Heart right ventricle (tissue), 16 donors: ENCODE results near the gene GRID1. TPM values are rescaled to one million over a fixed set of nuclear protein-coding genes. Genes with fewer than 3 reads are reported as not detected.

Experiments
- ATAC-seq, 8 donors: fragments of 200-7000 bp; cut with Tn5 transposase; one replicate each; pipeline ENCODE4 v1.9.1; 2020; ENCODE audit warnings: mild to moderate bottlenecking in 8 of 8, moderate library complexity in 8 of 8, moderate number of reproducible peaks in 1 of 8
- DNase-seq, 2 donors: peaks; one replicate each; pipeline ENCODE4 v3.0.0-alpha.2; 2020
- H3K27ac ChIP-seq, 10 donors: fragments of 200-600 bp; sonication (generic) in 2 of 10; one replicate each; pipeline versions ENCODE4 v1.5.0 to v1.8.0; 2020 to 2022; ENCODE audit warnings: mild to moderate bottlenecking in 3 of 10
- H3K27me3 ChIP-seq, 7 donors: fragments of 200-600 bp; one replicate each; pipeline ENCODE4 v1.8.0; 2021 to 2022; ENCODE audit warnings: mild to moderate bottlenecking in 2 of 7
- H3K36me3 ChIP-seq, 9 donors: fragments of 200-600 bp; sonication (generic) in 1 of 9; one replicate each; pipeline versions ENCODE4 v1.5.0 to v1.8.0; 2020 to 2022; ENCODE audit warnings: mild to moderate bottlenecking in 2 of 9
- H3K4me1 ChIP-seq, 9 donors: fragments of 200-600 bp; sonication (generic) in 1 of 9; one replicate each; pipeline versions ENCODE4 v1.5.0 to v1.8.0; 2020 to 2022; ENCODE audit warnings: mild to moderate bottlenecking in 4 of 9
- H3K4me3 ChIP-seq, 10 donors: fragments of 200-600 bp; sonication (generic) in 2 of 10; one replicate each; pipeline versions ENCODE4 v1.5.0 to v1.8.0; 2020 to 2022; ENCODE audit warnings: mild to moderate bottlenecking in 7 of 10, moderate library complexity in 2 of 10
- H3K9me3 ChIP-seq, 11 donors: fragments of 200-600 bp in 10 of 11; sonication (generic) in 2 of 11; one replicate each; pipeline versions ENCODE4 v1.5.0 to v1.8.0; 2013 to 2022; ENCODE audit warnings: mild to moderate bottlenecking in 2 of 11, control low read depth in 1 of 11, moderate library complexity in 1 of 11
- WGBS, 2 donors: extraction: QIAGEN DNeasy Blood & Tissue Kit; methylation state at CpG; one replicate each; pipeline ENCODE4 v1.1.7; 2013; ENCODE audit warnings: inconsistent platforms in 1 of 2; 5-methylcytosine and 5-hydroxymethylcytosine counted together
- intact Hi-C, 10 donors: fragments of 100-400 bp; cut with DNase I; formaldehyde crosslinking; loops; one replicate each; pipeline versions ENCODE4 v1.11.1 to v1.14.2; 2022
- polyA plus RNA-seq, 2 donors: library from polyadenylated mRNA; stranded (reverse); fragments of 200-250 nt; gene quantifications; one replicate each; pipeline ENCODE4 v1.2.3, GENCODE V29; 2013
- total RNA-seq, 10 donors: library from RNA; stranded (reverse); fragmentation: NEBNext Ultra II Directional in 3 of 10; extraction: Animal tissue kit (Norgen Biotek cat#: 25700) in 3 of 10; gene quantifications; one replicate each; pipeline versions ENCODE4 v1.2.1 to v1.2.4, GENCODE V29; 2021 to 2023
- TF ChIP-seq, protein P1 (sequence below), 9 donors: fragments of 200-600 bp; sonication (generic) in 2 of 9; IDR thresholded peaks; one replicate each; pipeline versions ENCODE4 v1.5.0 to v1.8.0; 2021 to 2022; ENCODE audit warnings: antibody characterized with exemption in 9 of 9, mild to moderate bottlenecking in 5 of 9, moderate library complexity in 1 of 9
- donor health status: Arrhythmogenic right ventricular cardiomyopathy.
- donor health status: ischemic (EF 13 %, LVEDD 7.1; RV severe dilation, severe dysfunction).
- donor health status: healthy with polysubstance abuse.
- donor health status: DM: no; HTN: yes; CAD: no.
- donor health status: DM: no; HTN: no; CAD: no.
- donor health status: ischemic (EF 25% LVEDD 6.9; RV normal size, moderate dysfunction).
- donor health status: ischemic (EF 25% LVEDD 5.7; RV mildly dilated, moderate dysfunction).
- donor health status: healthy.
- donor health status: DM: yes; HTN: yes; CAD: no.
- donor health status: Ischemic cardiomyopathy.
- donor health status: ischemic (EF 35%, LVEDD 5.7; RV mildly dilated, moderate dysfunction).
- donor health status: nonischemic (EF 11% LVEDD 7.7; RV severe dilation, severe dysfunction).
- donor health status: DM: yes; HTN: yes; CAD: no.
- donor health status: PGD.
- donor health status: ischemic (EF 29% LVEDD 5.4; RV normal size, mild dysfunction).
- donor health status: nonischemic (EF 23%, LVEDD 6.1; RV moderate dilation, normal function).

GRID1 gene
- total and polyA plus RNA-seq, 12 donors: 0.44 to 3.4 (median 1.5) TPM

DNA sequence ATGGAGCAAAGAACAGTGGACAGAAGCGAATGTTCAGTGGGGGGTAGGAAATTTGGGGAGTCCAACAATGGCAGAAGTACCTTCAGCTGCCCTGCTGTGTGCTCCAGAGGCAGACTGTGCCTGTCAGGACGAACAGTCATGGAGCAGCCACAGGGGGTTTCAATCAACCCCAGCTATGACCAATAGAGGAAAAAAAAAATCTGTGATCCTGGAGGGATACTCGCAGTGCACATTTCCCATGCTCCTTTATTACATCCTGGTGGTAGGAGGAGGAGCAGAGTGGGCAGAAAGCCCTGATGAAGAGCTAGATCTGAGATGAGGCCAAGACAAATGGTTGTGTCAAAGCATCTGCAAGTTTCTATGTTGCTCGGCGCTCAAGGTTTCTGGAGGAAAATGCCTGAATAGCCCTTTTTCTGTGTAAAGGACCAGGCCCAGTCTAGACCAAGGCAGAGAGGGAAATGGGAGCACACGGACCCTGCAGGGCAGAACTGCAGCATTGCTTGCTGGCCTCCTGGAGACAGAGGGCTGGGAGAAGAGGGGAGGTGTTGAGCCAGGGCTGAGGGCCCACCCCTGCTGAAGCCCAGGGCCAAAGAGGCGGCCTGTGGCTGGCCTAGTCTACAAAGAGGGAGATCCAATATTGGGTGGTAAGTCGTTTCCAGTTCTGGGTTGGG is 201.5 kb downstream of the GRID1 start:
- 78 to 82% methylated on average over 8 of the region's 8 CpGs for WGBS, 2 donors
- no peak overlapping the region for H3K27ac ChIP-seq
- TF ChIP-seq, protein P1, sequence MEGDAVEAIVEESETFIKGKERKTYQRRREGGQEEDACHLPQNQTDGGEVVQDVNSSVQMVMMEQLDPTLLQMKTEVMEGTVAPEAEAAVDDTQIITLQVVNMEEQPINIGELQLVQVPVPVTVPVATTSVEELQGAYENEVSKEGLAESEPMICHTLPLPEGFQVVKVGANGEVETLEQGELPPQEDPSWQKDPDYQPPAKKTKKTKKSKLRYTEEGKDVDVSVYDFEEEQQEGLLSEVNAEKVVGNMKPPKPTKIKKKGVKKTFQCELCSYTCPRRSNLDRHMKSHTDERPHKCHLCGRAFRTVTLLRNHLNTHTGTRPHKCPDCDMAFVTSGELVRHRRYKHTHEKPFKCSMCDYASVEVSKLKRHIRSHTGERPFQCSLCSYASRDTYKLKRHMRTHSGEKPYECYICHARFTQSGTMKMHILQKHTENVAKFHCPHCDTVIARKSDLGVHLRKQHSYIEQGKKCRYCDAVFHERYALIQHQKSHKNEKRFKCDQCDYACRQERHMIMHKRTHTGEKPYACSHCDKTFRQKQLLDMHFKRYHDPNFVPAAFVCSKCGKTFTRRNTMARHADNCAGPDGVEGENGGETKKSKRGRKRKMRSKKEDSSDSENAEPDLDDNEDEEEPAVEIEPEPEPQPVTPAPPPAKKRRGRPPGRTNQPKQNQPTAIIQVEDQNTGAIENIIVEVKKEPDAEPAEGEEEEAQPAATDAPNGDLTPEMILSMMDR (IDR thresholded peaks at IDR 0.05): no peak
- DNase-seq (no peak), ATAC-seq (no peak)
- H3K9me3 ChIP-seq: no peaks in the 10 kb centered on the region
- H3K27me3 ChIP-seq: no peaks in the 10 kb centered on the region
- no peak overlapping the region for H3K4me3 ChIP-seq
- no peaks in the 10 kb centered on the region for H3K4me1 ChIP-seq
- intact Hi-C loops: no loop called here
- H3K36me3 ChIP-seq: no peaks in the 10 kb centered on the region

DNA sequence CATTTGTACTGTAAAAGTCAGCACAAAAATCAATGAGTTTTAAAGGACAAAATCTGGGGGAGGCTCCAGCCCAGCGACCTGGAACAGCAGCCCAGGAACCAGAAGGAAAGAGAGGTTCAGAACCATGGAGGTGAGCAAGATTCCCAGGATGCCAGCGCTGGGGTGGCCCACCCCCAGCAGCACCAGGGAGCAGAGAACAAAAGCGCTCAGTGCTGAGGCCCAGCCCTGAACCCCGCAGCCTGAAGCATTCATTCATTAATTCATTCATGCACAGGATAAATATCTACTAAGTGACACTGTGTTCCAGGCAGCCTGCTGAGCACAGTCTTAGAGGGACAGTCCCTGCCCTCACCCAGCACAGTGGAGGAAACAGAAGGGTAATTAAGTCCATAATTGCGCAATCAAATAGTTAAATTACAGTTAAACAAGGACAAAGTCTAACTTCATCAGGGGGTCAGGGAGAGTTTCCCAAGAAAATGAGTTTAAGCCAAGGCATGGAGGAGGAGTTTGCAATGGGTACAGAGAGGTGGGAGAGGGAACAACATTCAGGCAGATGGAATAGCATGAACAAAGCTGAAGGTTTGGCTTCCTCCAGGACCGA is 202.3 kb downstream of the GRID1 start:
- no peak for DNase-seq
- 86 to 89% methylated on average over 6 of the region's 6 CpGs for WGBS, 2 donors

DNA sequence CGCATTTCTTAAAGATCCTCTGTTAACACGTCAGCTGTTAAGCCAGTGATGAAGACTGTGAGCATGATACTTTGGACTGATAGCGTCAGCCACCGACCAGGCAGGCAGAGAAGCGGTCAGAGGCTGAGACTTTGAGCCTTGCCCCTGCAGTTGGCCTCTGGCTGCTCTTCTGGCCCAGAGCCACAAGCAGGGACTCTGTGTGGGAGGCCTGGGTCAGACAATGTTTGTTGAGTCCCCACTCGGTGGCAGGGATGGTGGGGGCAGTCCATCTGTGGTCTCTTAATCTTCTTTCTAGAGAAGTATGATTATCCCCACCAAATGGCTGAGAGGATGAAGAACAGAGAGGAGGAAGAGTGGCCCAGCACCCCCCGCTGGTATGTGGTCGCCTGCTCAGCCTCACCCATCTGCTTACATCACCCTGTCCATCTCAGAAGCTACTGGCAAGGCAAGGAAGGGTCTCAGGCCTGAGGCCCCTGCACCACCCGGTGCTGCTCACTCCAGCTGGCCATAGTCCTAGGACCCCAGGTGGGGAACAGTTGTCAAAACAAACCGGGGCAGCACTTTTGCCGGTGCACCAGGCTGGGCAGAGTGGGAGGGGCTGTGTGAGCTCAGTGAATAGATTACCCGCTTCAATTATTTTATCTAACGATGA is 202.9 kb downstream of the GRID1 start:
- TF ChIP-seq, protein P1 (IDR thresholded peaks at IDR 0.05): no peak
- Histone ChIP-seq H3K4me3 (no peak overlapping the region), H3K9me3 (no peaks in the 10 kb centered on the region), H3K27ac (no peak overlapping the region), H3K4me1 (no peaks in the 10 kb centered on the region), H3K27me3 (no peaks in the 10 kb centered on the region), H3K36me3 (no peaks in the 10 kb centered on the region)
- DNase-seq (no peak), ATAC-seq (no peak)
- 64 to 66% methylated on average over 13 of the region's 13 CpGs for WGBS, 2 donors
- intact Hi-C loops: no loop called here

More for the DNA sequence above, 202.3 kb downstream of the GRID1 start:
- intact Hi-C loops: no loop called here
- ATAC-seq: no peak
- H3K27me3 ChIP-seq: no peaks in the 10 kb centered on the region
- H3K4me3 ChIP-seq: no peak overlapping the region
- TF ChIP-seq, protein P1 (IDR thresholded peaks at IDR 0.05): no peak
- H3K9me3 ChIP-seq: no peaks in the 10 kb centered on the region
- no peaks in the 10 kb centered on the region for H3K4me1 ChIP-seq
- no peak overlapping the region for H3K27ac ChIP-seq
- no peaks in the 10 kb centered on the region for H3K36me3 ChIP-seq

DNA sequence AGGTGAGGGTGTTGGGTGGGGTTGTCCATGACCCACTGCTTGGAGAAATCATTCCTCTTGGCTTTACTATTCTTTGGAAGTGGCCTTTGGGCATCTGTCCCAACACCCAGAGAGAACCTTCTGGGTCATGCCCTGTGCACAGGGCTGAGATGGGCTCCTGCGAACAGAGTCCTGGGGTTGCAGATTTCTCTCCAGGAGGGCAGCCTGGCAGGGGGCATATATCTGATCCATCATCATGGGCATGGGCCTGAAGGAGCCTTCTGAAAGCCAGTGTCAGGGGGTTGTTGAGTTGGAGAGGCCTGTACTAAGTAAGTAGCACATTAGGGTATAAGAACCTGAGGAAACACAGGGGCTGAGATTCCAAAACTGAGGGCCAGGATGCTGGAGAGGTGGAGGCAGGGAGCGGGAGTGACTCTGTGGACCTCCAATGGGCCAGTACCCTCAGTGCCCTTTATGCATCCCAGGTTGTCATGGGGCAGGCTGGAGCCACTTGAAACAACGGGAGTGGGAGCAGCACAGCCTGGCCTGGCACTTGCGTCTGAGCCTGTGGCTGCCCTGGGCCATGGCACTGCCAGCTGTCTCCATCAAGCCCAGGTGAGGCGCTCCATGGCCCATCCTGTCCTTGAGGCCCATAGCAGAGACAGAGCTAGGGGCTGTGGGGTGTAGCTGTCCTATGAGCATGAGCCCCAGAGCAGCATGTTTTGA is 203.7 kb downstream of the GRID1 start:
- DNase-seq (no peak), ATAC-seq (no peak)
- no peak overlapping the region for H3K27ac ChIP-seq
- H3K4me1 ChIP-seq: no peaks in the 10 kb centered on the region
- intact Hi-C loops: no loop called here
- 90 to 92% methylated on average over 5 of the region's 5 CpGs for WGBS, 2 donors
- no peaks in the 10 kb centered on the region for H3K9me3 ChIP-seq
- H3K27me3 ChIP-seq: no peaks in the 10 kb centered on the region
- no peaks in the 10 kb centered on the region for H3K36me3 ChIP-seq
- TF ChIP-seq, protein P1 (IDR thresholded peaks at IDR 0.05): no peak
- no peak overlapping the region for H3K4me3 ChIP-seq
